GM12801 (cell line): ENCODE measurements around the gene CFAP52.

Source experiments
- TF ChIP-seq, protein P1 (sequence below): IDR thresholded peaks from one replicate; pipeline ENCODE4 v1.5.1; 2011; ENCODE audit warnings: control low read depth; ENCODE audit not compliant: insufficient read length; ENCODE audit errors: extremely low read depth

CFAP52 gene

DNA sequence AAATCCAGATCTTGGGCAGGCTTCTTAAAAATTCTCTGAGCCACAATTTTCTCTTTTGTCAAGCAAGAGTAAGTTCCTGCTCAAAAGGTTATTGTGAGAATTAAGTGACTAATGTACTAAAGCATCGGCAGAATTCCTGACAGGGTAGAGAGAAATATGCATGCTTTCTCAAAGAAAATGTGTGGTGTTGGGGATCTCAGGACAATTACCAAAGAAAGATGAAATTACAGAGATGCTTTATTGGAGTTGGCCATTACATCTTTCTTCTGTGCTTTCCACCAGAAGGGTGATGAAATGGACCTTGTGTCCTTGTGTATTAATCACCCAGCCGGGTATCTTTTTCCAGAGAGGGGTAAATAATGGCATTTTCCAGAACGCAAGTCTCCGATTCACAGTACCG, 67.2 kb downstream of the CFAP52 start:
- TF ChIP-seq, protein P1, sequence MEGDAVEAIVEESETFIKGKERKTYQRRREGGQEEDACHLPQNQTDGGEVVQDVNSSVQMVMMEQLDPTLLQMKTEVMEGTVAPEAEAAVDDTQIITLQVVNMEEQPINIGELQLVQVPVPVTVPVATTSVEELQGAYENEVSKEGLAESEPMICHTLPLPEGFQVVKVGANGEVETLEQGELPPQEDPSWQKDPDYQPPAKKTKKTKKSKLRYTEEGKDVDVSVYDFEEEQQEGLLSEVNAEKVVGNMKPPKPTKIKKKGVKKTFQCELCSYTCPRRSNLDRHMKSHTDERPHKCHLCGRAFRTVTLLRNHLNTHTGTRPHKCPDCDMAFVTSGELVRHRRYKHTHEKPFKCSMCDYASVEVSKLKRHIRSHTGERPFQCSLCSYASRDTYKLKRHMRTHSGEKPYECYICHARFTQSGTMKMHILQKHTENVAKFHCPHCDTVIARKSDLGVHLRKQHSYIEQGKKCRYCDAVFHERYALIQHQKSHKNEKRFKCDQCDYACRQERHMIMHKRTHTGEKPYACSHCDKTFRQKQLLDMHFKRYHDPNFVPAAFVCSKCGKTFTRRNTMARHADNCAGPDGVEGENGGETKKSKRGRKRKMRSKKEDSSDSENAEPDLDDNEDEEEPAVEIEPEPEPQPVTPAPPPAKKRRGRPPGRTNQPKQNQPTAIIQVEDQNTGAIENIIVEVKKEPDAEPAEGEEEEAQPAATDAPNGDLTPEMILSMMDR: no peak

DNA sequence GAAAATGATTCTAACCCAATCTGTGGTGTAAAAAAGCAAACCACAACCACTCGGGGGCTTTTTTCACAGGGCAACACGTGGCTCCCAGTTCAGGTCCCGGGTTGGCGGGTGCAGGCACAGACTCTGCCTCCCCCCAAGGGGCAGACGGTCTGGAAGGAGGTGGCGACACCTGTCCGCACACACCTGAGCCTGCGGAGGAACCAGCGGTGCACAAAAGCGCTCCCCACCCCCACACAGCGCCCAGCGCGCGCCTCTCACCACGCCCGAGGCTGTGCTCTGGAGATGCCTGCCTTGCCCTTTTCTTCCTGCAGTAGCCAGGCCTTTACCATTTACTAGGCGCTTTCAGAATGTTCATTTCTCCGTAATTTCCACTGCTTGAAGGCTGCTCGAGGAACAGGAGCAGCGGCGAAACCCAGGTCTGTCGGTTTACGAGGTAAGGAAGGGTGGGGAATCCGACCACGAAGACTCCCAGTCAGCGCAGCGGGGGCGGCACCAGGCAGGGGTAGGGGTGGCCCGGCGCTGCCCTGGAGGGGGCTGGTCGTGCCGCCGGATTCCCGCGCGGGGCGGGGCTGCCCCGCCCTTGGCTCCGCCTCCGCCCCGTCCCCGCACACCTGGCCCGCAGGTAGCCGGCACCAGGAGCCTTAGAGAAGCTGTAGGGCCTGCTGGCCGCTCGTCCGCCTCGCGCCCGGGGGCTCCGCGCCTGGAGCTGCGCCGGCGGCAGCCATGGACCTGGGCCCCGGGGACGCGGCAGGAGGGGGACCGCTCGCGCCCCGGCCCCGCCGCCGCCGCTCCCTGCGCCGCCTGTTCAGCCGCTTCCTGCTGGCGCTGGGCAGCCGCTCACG, 68.7 kb downstream of the CFAP52 start, which contains the start of gene USP43:
USP43 (plus strand) TSS at position 608 of the 842 bp plus-strand sequence; CDS start at position 724, 116 bp downstream.
- TF ChIP-seq, protein P1: no peak

GRCh38 chr17:9645851-9646545, 69.6 kb downstream of the CFAP52 start:
- TF ChIP-seq, protein P1: no peak

GRCh38 chr17:9646546-9646885, 70.1 kb downstream of the CFAP52 start:
- TF ChIP-seq, protein P1: no peak

GRCh38 chr17:9647014-9647413, 70.6 kb downstream of the CFAP52 start:
- TF ChIP-seq, protein P1: no peak

DNA sequence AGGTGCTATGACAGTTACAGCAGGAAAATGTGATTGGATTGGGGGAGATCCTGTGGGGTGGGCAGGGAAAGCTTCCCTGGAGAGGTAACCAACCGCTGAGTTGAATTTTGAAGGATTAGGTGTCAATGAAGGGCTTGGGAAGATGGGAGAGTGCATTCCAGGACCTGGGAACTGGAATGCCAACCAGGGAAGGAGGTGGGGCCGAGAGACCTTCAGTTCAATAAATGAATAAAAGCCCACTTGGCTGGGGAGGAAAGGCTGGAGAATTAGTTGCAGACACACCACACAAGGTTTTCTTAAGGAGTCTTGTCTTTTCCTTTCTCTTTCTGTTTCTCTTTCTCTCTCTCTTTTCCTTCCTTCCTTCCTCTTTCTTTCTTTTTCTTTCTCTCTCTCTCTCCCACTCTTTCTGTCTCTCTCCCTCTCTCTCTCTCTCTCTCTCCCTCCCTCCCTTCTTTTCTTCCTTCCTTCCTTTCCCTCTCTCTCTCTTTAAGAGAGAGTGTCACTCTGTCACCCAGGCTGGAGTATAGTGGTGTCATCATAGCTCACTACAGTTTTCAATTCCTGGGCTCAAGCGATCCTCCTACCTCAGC, 72.2 kb downstream of the CFAP52 start:
- TF ChIP-seq, protein P1: no peak

GRCh38 chr17:9658593-9659211, 82.3 kb downstream of the CFAP52 start:
- TF ChIP-seq, protein P1: no peak
